ENCODE results near the gene SPIRE1.
"Not testable (repeated sequence)": the region's sequence is repeated elsewhere in the genome, so short reads cannot be mapped to it uniquely, and the experiment has no call there.

Gene SPIRE1

GRCh38 chr18:12559319-12559718 lies 98.6 kb downstream of the SPIRE1 start:
- H3K36me3 ChIP-seq (ENCODE audit: insufficient read depth), result no peaks in the 10 kb centered on the region
- H4K20me1 ChIP-seq (ENCODE audit: insufficient read depth), result no peaks in the 10 kb centered on the region
- H3K4me2 ChIP-seq, result no peak overlapping the region
- no peak overlapping the region for H3K9ac ChIP-seq
- H3K4me1 ChIP-seq (ENCODE audit: low read depth, poor library complexity, severe bottlenecking), result no peaks in the 10 kb centered on the region
- no peaks in the 10 kb centered on the region for H3K27me3 ChIP-seq (ENCODE audit: insufficient read depth, low read depth)
- no peak overlapping the region for H3K27ac ChIP-seq
- H3K4me3 ChIP-seq (IDR thresholded peaks at IDR 0.05; ENCODE audit: insufficient read depth, low read depth, low read length), result no peak overlapping the region
- TF ChIP-seq CTCF (conservative IDR thresholded peaks at IDR 0.05; ENCODE audit: low read depth, low read length), result no peak
- H3K79me2 ChIP-seq (ENCODE audit: insufficient read depth, low read depth), result no peaks in the 10 kb centered on the region
- H2AFZ ChIP-seq (ENCODE audit: low read depth), result no peak overlapping the region

GRCh38 chr18:12556946-12557806 lies 100.7 kb downstream of the SPIRE1 start:
- no peak overlapping the region for H3K27ac ChIP-seq
- no peak overlapping the region for H3K4me2 ChIP-seq
- no peaks in the 10 kb centered on the region for H3K27me3 ChIP-seq (ENCODE audit: insufficient read depth, low read depth)
- H2AFZ ChIP-seq (ENCODE audit: low read depth), result no peak overlapping the region
- TF ChIP-seq CTCF (conservative IDR thresholded peaks at IDR 0.05; ENCODE audit: low read depth, low read length), result no peak
- H3K4me3 ChIP-seq (IDR thresholded peaks at IDR 0.05; ENCODE audit: insufficient read depth, low read depth, low read length), result no peak overlapping the region
- no peaks in the 10 kb centered on the region for H4K20me1 ChIP-seq (ENCODE audit: insufficient read depth)
- no peaks in the 10 kb centered on the region for H3K4me1 ChIP-seq (ENCODE audit: low read depth, poor library complexity, severe bottlenecking)
- no peak overlapping the region for H3K9ac ChIP-seq
- no peaks in the 10 kb centered on the region for H3K36me3 ChIP-seq (ENCODE audit: insufficient read depth)
- no peaks in the 10 kb centered on the region for H3K79me2 ChIP-seq (ENCODE audit: insufficient read depth, low read depth)

GRCh38 chr18:12554796-12555388 lies 103.0 kb downstream of the SPIRE1 start:
- Histone ChIP-seq H2AFZ (ENCODE audit: low read depth) (no peak overlapping the region), H3K27ac (no peak overlapping the region), H3K4me2 (no peak overlapping the region), H4K20me1 (ENCODE audit: insufficient read depth) (no peaks in the 10 kb centered on the region), H3K79me2 (ENCODE audit: insufficient read depth, low read depth) (no peaks in the 10 kb centered on the region), H3K9ac (no peak overlapping the region), H3K4me3 (IDR thresholded peaks at IDR 0.05; ENCODE audit: insufficient read depth, low read depth, low read length) (no peak overlapping the region), H3K27me3 (ENCODE audit: insufficient read depth, low read depth) (no peaks in the 10 kb centered on the region), H3K36me3 (ENCODE audit: insufficient read depth) (no peaks in the 10 kb centered on the region), H3K4me1 (ENCODE audit: low read depth, poor library complexity, severe bottlenecking) (no peaks in the 10 kb centered on the region)
- TF ChIP-seq CTCF (conservative IDR thresholded peaks at IDR 0.05; ENCODE audit: low read depth, low read length), result no peak

GRCh38 chr18:12552879-12553242 lies 105.0 kb downstream of the SPIRE1 start:
- H3K27me3 ChIP-seq (ENCODE audit: insufficient read depth, low read depth), result no peaks in the 10 kb centered on the region
- H3K27ac ChIP-seq, result no peak overlapping the region
- no peak overlapping the region for H3K4me2 ChIP-seq
- TF ChIP-seq CTCF (conservative IDR thresholded peaks at IDR 0.05; ENCODE audit: low read depth, low read length), result no peak
- H3K79me2 ChIP-seq (ENCODE audit: insufficient read depth, low read depth), result no peaks in the 10 kb centered on the region
- no peak overlapping the region for H3K9ac ChIP-seq
- no peaks in the 10 kb centered on the region for H3K36me3 ChIP-seq (ENCODE audit: insufficient read depth)
- no peaks in the 10 kb centered on the region for H4K20me1 ChIP-seq (ENCODE audit: insufficient read depth)
- H3K4me1 ChIP-seq (ENCODE audit: low read depth, poor library complexity, severe bottlenecking), result no peaks in the 10 kb centered on the region
- H3K4me3 ChIP-seq (IDR thresholded peaks at IDR 0.05; ENCODE audit: insufficient read depth, low read depth, low read length), result no peak overlapping the region
- no peak overlapping the region for H2AFZ ChIP-seq (ENCODE audit: low read depth)

GRCh38 chr18:12551943-12552878 lies 105.7 kb downstream of the SPIRE1 start:
- H3K9ac ChIP-seq; H3K36me3 ChIP-seq (ENCODE audit: insufficient read depth); H3K79me2 ChIP-seq (ENCODE audit: insufficient read depth, low read depth); H3K27me3 ChIP-seq (ENCODE audit: insufficient read depth, low read depth); H3K4me3 ChIP-seq (IDR thresholded peaks at IDR 0.05; ENCODE audit: insufficient read depth, low read depth, low read length); H3K4me1 ChIP-seq (ENCODE audit: low read depth, poor library complexity, severe bottlenecking); H4K20me1 ChIP-seq (ENCODE audit: insufficient read depth); H2AFZ ChIP-seq (ENCODE audit: low read depth); H3K4me2 ChIP-seq; H3K27ac ChIP-seq: not testable (repeated sequence)

GRCh38 chr18:12551466-12551865 lies 106.4 kb downstream of the SPIRE1 start:
- not testable (repeated sequence) for H3K4me2 ChIP-seq; H3K79me2 ChIP-seq (ENCODE audit: insufficient read depth, low read depth); H3K9ac ChIP-seq; H3K4me1 ChIP-seq (ENCODE audit: low read depth, poor library complexity, severe bottlenecking); H3K27ac ChIP-seq; H3K36me3 ChIP-seq (ENCODE audit: insufficient read depth); H3K27me3 ChIP-seq (ENCODE audit: insufficient read depth, low read depth); H2AFZ ChIP-seq (ENCODE audit: low read depth); H3K4me3 ChIP-seq (IDR thresholded peaks at IDR 0.05; ENCODE audit: insufficient read depth, low read depth, low read length); H4K20me1 ChIP-seq (ENCODE audit: insufficient read depth)

Measured in KMS-11 (cell line).